ENCODE data around the gene C10orf120.
A peak's percentile ranks its signal among the peaks of the same experiment; 100 is the strongest.

C10orf120 gene

GRCh38 chr10:122658356-122659049, 41.1 kb downstream of the C10orf120 start:
- DNase-seq: no peak

DNA sequence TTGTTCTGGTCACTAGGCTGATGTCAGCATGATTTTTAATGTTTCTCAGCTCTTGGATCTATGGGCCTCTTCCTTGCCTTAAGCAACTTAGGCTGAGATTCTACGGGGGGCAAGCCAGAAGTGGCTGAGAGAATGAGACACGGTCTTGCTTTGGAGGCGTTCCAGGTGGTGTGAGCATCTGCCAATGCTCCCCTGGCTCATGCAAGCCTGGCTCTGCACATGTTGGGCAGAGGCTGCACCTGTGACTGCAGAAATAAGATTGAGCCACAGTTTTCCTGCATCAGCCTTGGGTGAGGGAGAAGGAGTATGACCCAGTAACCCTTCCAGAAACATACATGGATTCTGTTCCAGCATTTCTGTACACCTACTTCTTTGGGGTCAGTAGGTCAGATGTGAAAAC, 41.9 kb downstream of the C10orf120 start:
- DNase-seq: no peak

- DNase-seq: no peak
Measured at GRCh38 chr10:122657255-122657654, 42.4 kb downstream of the C10orf120 start.

GRCh38 chr10:122656741-122657140, 42.9 kb downstream of the C10orf120 start:
- DNase-seq: no peak

DNA sequence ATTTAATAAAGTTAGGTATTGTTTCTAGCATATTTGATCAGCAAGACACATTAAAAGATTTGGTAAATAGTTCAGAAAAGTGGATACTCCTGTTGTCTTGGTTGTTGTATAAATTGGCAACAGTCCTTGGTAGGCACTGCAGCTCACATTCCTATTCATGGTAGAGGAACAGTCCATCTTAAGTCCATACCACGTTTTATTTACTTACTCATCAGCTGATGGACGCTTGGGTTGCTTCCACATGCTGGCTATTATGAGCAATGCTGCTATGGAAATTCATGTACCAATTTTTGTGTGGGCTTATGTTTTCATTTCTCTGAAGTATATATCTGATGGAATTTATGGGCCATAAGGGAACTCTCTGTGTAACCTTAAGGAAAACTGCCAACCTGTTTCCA, 43.3 kb downstream of the C10orf120 start:
- DNase-seq: no peak

DNA sequence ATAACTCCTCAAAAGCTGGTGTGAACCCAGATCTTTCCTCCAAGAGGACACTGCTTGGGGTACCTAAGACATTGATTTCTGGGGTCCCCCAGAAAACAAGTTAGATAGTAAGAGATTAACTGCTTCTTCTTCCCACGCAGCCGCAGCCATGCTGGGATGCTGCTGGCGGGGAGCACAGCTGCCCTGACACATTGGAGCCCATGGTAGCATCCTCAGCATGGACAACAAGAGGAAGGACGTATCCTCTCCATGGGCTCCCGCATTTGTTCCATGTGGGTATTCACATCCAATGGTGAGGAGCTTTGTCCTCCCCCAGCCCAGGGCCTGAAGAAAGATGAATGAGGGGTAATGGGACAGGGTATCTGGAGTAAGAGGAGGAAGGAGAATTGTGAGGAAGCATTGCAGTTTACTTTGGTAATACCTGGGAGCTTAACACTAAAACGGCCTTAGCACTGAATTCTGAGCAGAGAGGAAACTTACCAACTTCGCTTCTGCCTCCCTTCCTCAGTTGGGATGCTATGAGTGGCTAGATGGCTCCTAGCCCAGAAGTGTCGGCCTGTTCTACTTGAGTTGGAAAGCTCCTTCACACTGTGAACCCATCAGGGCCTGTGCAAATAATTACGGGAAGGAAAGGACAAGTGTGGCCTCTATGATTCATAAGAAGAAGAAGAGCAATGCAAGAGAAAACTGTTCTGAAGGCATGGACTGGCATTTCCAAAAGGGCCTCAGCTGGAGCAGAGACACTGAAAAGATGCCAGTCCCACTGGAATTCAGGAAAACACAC, 43.9 kb downstream of the C10orf120 start:
- no peak for DNase-seq

DNA sequence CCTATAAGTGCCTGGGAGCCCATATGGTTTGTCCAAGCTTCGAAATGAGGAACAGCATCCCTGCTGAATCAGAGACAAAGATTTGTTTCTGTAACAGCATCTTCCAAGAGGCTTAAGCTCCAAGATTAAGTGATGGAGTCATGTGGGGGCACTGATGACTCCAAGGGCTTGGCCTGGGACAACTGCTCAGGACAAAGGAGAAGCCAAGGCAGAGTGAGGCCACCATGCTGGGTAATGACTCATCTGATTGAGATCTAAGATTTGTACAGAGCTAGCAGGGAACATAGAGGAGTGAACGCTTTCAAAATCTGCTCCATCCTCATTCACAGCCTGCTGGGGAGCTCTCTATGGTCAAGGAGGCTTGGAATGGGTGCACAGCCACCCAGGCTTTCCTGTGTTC, 49.3 kb downstream of the C10orf120 start:
- no peak for DNase-seq

DNA sequence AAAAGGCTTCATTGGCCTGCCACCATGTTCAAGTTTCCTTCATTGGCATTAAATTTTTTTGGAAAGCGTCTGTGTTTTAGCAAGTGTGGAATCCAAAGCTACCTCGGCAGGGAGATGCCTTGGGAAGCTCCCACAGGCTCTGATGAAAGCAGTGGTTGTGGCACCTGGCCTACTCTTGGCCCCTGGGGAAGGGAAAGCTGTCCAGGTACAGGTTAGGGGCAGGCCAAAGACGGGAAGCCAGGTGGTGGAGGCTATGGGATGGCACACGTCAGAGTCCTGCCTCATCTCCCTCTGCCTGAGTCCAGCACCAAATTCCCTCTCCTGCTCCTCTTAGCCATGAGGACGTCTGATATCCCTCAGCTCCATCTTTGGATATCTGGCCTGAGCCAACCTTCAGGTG, 49.7 kb downstream of the C10orf120 start:
- no peak for DNase-seq

- peak; percentile 36 for DNase-seq
Measured at GRCh38 chr10:122648599-122649428, 50.8 kb downstream of the C10orf120 start.
